GM23338 (cell line): Measurements from ENCODE around the gene NPHP4. TPM values are rescaled to one million over a fixed set of nuclear protein-coding genes. Genes with fewer than 3 reads are reported as not detected.

Experiments used
- ATAC-seq: fragments of 200-7000 bp; cut with Tn5 transposase; 3 replicates; pipeline ENCODE4 v1.9.1; 2020
- DNase-seq: peaks from one replicate; pipeline ENCODE4 v3.0.0-alpha.2; 2015; ENCODE audit warnings: low spot score
- H2AFZ ChIP-seq: fragments of 200-600 bp; sonication (generic); 2 replicates; pipeline ENCODE4 v1.8.0; 2016; ENCODE audit warnings: antibody characterized with exemption, mild to moderate bottlenecking, moderate library complexity
- H3F3A ChIP-seq: fragments of 200-600 bp; sonication (generic); replicated peaks from 2 replicates; pipeline ENCODE4 v1.8.0; 2017; ENCODE audit warnings: antibody characterized with exemption, mixed run types, low read depth
- H3K27ac ChIP-seq: fragments of 200-600 bp; sonication (generic); 2 replicates; pipeline ENCODE4 v1.6.1; 2016; ENCODE audit warnings: low read depth
- H3K27me3 ChIP-seq: fragments of 200-600 bp; sonication (generic); 2 replicates; pipeline ENCODE4 v1.8.0; 2016; ENCODE audit warnings: mild to moderate bottlenecking, mixed run types, moderate library complexity; ENCODE audit not compliant: insufficient read depth
- H3K36me3 ChIP-seq: fragments of 200-600 bp; sonication (generic); 2 replicates; pipeline ENCODE4 v1.8.0; 2016; ENCODE audit warnings: mild to moderate bottlenecking; ENCODE audit not compliant: insufficient read depth
- H3K4me1 ChIP-seq: fragments of 200-600 bp; sonication (generic); 2 replicates; pipeline ENCODE4 v1.8.0; 2016; ENCODE audit warnings: mild to moderate bottlenecking, moderate library complexity; ENCODE audit not compliant: insufficient read depth
- H3K4me2 ChIP-seq: fragments of 200-600 bp; sonication (generic); 2 replicates; pipeline ENCODE4 v1.7.1; 2017; ENCODE audit warnings: mixed run types
- H3K4me3 ChIP-seq: fragments of 200-600 bp; sonication (generic); 2 replicates; pipeline ENCODE4 v1.6.1; 2016; ENCODE audit warnings: mixed run types
- H3K79me2 ChIP-seq: fragments of 200-600 bp; sonication (generic); replicated peaks from 2 replicates; pipeline ENCODE4 v1.8.0; 2017; ENCODE audit warnings: mild to moderate bottlenecking; ENCODE audit not compliant: insufficient read depth
- H3K9me2 ChIP-seq: fragments of 200-600 bp; sonication (generic); 2 replicates; pipeline ENCODE4 v1.8.0; 2017; ENCODE audit not compliant: insufficient read depth
- H4K20me1 ChIP-seq: fragments of 200-600 bp; sonication (generic); replicated peaks from 2 replicates; pipeline ENCODE4 v1.8.0; 2017; ENCODE audit warnings: mild to moderate bottlenecking; ENCODE audit not compliant: insufficient read depth
- H3K27ac Mint-ChIP-seq: 2 replicates; pipeline ENCODE4 v1.8.0; 2020; ENCODE audit warnings: inconsistent platforms, mild to moderate bottlenecking, moderate library complexity, mixed read lengths
- H3K27me3 Mint-ChIP-seq: 3 replicates; pipeline ENCODE4 v1.8.0; 2022; ENCODE audit warnings: low read depth, mild to moderate bottlenecking, moderate library complexity, mixed read lengths, inconsistent platforms; ENCODE audit not compliant: insufficient read depth, poor library complexity
- H3K36me3 Mint-ChIP-seq: 3 replicates; pipeline ENCODE4 v1.8.0; 2021; ENCODE audit warnings: low read depth, mild to moderate bottlenecking, inconsistent platforms, moderate library complexity, mixed read lengths
- H3K4me1 Mint-ChIP-seq: 3 replicates; pipeline ENCODE4 v1.8.0; 2020; ENCODE audit warnings: mild to moderate bottlenecking, inconsistent platforms, mixed read lengths
- H3K4me3 Mint-ChIP-seq: 3 replicates; pipeline ENCODE4 v1.8.0; 2021; ENCODE audit warnings: moderate library complexity, mild to moderate bottlenecking, inconsistent platforms, mixed read lengths
- H3K9me3 Mint-ChIP-seq: 3 replicates; pipeline ENCODE4 v1.8.0; 2020; ENCODE audit warnings: moderate library complexity, mild to moderate bottlenecking, inconsistent platforms, mixed read lengths
- polyA plus RNA-seq: library from polyadenylated mRNA; unstranded; fragments of >200 nt; fragmentation: Nextera tagmentation; extraction: Ambion mirVana; gene quantifications from 2 replicates; pipeline ENCODE4 v1.2.1, GENCODE V29; 2016
- total RNA-seq: library from RNA; depleted of rRNA; stranded (reverse); fragments of >200 nt; shearing (Covaris generic); gene quantifications from 2 replicates; pipeline ENCODE4 v1.2.3, GENCODE V29; 2014
- TF ChIP-seq, protein P1 (sequence below): fragments of 250-450 bp; sonication (Bioruptor Pico); IDR thresholded peaks from 2 replicates; pipeline ENCODE4 v1.5.0; 2020; ENCODE audit warnings: mild to moderate bottlenecking, moderate library complexity
- TF ChIP-seq, protein P2 (sequence below), 2 experiments: fragments of 200-600 bp in 1 of 2; sonication (generic) in 1 of 2; conservative IDR thresholded peaks; 2 replicates each; pipeline versions ENCODE4 v1.5.1 to v1.6.1; 2016 to 2017; ENCODE audit warnings: antibody characterized with exemption in 2 of 2, low read depth in 2 of 2, mild to moderate bottlenecking in 2 of 2, moderate library complexity in 1 of 2

Gene NPHP4
- total and polyA plus RNA-seq, 2 experiments from 2014 or later: 2.5 to 12.4 TPM

DNA sequence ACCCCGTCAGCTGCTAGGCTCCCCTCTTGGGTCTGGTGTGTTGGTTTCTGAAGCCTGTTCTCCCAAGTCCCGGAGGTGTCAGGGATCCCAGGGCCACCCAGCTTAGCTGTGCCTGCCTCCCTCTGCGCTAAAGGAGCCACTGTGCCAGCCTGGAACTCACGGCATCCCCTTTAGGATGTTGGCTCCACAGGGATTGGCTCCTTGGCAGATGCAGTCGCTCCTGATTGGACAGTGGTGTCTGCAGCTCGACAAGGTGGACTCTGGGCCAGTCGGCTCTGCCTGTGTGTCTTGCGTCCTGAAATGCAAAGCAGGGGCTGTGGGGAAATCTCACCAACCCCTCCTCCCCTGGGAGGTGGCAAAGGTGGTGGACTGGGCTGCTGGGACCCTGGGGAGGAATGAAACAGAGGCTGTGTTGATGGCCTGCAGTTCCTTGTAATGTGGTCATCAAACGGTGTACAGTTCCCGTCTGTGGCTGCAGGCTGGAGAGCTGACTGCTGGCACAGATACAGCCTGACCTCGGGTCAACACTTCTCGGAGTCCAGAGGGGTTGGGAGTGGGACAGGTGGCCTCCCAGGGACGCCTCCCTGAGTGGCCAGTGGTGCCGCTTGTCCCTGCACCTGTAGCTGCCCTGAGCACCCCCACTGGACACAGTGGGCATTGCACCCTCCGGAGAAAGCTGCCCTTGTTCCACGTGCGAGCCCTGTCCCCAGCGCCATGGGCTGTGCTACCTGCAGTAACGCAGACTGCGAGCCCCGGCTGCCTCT lies 41.9 kb upstream of the NPHP4 start:
- Histone ChIP-seq H3K4me2 (peak overlapping the region; percentile 74; the same call in 1 of the 2 replicates), H3K27me3 (no peaks in the 10 kb centered on the region), H3F3A (0 out of 2 replicates have a peak, but pooled peaks cover 3% of the 10 kb centered on the region), H3K27ac (no peak overlapping the region), H3K79me2 (no peaks in the 10 kb centered on the region), H3K4me1 (peaks cover 5% of the 10 kb centered on the region; the same call in 1 of the 2 replicates), H2AFZ (peak overlapping the region; percentile 99), H3K4me3 (peak overlapping the region; percentile 47; the same call in 1 of the 2 replicates), H3K9me2 (no peaks in the 10 kb centered on the region), H3K36me3 (no peaks in the 10 kb centered on the region), H4K20me1 (no peaks in the 10 kb centered on the region)
- Mint-ChIP-seq H3K4me3 (peak overlapping the region; percentile 35; the same call in 1 of the 3 replicates), H3K4me1 (peaks cover 22% of the 10 kb centered on the region), H3K9me3 (no peaks in the 10 kb centered on the region), H3K36me3 (no peaks in the 10 kb centered on the region), H3K27ac (no peak overlapping the region), H3K27me3 (peaks cover 13% of the 10 kb centered on the region)
- TF ChIP-seq, protein P1, sequence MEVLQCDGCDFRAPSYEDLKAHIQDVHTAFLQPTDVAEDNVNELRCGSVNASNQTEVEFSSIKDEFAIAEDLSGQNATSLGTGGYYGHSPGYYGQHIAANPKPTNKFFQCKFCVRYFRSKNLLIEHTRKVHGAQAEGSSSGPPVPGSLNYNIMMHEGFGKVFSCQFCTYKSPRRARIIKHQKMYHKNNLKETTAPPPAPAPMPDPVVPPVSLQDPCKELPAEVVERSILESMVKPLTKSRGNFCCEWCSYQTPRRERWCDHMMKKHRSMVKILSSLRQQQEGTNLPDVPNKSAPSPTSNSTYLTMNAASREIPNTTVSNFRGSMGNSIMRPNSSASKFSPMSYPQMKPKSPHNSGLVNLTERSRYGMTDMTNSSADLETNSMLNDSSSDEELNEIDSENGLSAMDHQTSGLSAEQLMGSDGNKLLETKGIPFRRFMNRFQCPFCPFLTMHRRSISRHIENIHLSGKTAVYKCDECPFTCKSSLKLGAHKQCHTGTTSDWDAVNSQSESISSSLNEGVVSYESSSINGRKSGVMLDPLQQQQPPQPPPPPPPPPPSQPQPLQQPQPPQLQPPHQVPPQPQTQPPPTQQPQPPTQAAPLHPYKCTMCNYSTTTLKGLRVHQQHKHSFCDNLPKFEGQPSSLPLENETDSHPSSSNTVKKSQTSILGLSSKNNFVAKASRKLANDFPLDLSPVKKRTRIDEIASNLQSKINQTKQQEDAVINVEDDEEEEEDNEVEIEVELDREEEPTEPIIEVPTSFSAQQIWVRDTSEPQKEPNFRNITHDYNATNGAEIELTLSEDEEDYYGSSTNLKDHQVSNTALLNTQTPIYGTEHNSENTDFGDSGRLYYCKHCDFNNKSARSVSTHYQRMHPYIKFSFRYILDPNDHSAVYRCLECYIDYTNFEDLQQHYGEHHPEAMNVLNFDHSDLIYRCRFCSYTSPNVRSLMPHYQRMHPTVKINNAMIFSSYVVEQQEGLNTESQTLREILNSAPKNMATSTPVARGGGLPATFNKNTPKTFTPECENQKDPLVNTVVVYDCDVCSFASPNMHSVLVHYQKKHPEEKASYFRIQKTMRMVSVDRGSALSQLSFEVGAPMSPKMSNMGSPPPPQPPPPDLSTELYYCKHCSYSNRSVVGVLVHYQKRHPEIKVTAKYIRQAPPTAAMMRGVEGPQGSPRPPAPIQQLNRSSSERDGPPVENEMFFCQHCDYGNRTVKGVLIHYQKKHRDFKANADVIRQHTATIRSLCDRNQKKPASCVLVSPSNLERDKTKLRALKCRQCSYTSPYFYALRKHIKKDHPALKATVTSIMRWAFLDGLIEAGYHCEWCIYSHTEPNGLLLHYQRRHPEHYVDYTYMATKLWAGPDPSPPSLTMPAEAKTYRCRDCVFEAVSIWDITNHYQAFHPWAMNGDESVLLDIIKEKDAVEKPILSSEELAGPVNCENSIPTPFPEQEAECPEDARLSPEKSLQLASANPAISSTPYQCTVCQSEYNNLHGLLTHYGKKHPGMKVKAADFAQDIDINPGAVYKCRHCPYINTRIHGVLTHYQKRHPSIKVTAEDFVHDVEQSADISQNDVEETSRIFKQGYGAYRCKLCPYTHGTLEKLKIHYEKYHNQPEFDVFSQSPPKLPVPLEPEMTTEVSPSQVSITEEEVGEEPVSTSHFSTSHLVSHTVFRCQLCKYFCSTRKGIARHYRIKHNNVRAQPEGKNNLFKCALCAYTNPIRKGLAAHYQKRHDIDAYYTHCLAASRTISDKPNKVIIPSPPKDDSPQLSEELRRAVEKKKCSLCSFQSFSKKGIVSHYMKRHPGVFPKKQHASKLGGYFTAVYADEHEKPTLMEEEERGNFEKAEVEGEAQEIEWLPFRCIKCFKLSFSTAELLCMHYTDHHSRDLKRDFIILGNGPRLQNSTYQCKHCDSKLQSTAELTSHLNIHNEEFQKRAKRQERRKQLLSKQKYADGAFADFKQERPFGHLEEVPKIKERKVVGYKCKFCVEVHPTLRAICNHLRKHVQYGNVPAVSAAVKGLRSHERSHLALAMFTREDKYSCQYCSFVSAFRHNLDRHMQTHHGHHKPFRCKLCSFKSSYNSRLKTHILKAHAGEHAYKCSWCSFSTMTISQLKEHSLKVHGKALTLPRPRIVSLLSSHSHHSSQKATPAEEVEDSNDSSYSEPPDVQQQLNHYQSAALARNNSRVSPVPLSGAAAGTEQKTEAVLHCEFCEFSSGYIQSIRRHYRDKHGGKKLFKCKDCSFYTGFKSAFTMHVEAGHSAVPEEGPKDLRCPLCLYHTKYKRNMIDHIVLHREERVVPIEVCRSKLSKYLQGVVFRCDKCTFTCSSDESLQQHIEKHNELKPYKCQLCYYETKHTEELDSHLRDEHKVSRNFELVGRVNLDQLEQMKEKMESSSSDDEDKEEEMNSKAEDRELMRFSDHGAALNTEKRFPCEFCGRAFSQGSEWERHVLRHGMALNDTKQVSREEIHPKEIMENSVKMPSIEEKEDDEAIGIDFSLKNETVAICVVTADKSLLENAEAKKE (CRISPR knock-in tag): no peak
- TF ChIP-seq, protein P2, sequence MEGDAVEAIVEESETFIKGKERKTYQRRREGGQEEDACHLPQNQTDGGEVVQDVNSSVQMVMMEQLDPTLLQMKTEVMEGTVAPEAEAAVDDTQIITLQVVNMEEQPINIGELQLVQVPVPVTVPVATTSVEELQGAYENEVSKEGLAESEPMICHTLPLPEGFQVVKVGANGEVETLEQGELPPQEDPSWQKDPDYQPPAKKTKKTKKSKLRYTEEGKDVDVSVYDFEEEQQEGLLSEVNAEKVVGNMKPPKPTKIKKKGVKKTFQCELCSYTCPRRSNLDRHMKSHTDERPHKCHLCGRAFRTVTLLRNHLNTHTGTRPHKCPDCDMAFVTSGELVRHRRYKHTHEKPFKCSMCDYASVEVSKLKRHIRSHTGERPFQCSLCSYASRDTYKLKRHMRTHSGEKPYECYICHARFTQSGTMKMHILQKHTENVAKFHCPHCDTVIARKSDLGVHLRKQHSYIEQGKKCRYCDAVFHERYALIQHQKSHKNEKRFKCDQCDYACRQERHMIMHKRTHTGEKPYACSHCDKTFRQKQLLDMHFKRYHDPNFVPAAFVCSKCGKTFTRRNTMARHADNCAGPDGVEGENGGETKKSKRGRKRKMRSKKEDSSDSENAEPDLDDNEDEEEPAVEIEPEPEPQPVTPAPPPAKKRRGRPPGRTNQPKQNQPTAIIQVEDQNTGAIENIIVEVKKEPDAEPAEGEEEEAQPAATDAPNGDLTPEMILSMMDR (conservative IDR thresholded peaks at IDR 0.05; ENCODE audit: low read depth in 2 of 2): peak; percentile 66 to 67
- DNase-seq (peak; percentile 84), ATAC-seq (peak; percentile 91)
